Activated naive CD4-positive, alpha-beta T cell treated with anti-CD3 and anti-CD28 coated beads for 36 hours (primary cell): ENCODE data around the gene PTPRN2. TPM values are rescaled to one million over a fixed set of nuclear protein-coding genes. Genes with fewer than 3 reads are reported as not detected.
"Not testable (repeated sequence)": the region's sequence is repeated elsewhere in the genome, so short reads cannot be mapped to it uniquely, and the experiment has no call there.

ENCODE experiments used
- CTCF ChIA-PET: fragments of 350-600 bp; sonication (Branson Sonifier 250); formaldehyde crosslinking; loops from one replicate; lab custom pipeline; 2021; ENCODE audit warnings: antibody characterized with exemption; lab: Charles Lee
- DNase-seq: peaks from one replicate; pipeline ENCODE4 v3.0.0-alpha.2; 2020
- H3K27ac Mint-ChIP-seq: one replicate; pipeline ENCODE4 v1.8.0; 2021; ENCODE audit warnings: mild to moderate bottlenecking, mixed read lengths
- H3K27me3 Mint-ChIP-seq: one replicate; pipeline ENCODE4 v1.8.0; 2021; ENCODE audit warnings: low read depth, mixed read lengths
- H3K36me3 Mint-ChIP-seq: one replicate; pipeline ENCODE4 v1.8.0; 2021; ENCODE audit warnings: low read depth, mixed read lengths
- H3K4me1 Mint-ChIP-seq: one replicate; pipeline ENCODE4 v1.8.0; 2021; ENCODE audit warnings: low read depth, mixed read lengths
- H3K4me3 Mint-ChIP-seq: one replicate; pipeline ENCODE4 v1.8.0; 2021; ENCODE audit warnings: mild to moderate bottlenecking, moderate library complexity, mixed read lengths
- H3K9me3 Mint-ChIP-seq: one replicate; pipeline ENCODE4 v1.8.0; 2021; ENCODE audit warnings: mixed read lengths
- intact Hi-C: fragments of 100-400 bp; cut with micrococcal nuclease; formaldehyde crosslinking; loops from one replicate; pipeline ENCODE4 v1.15.1; 2023
- total RNA-seq, 2 experiments: library from RNA; stranded (reverse); gene quantifications; one replicate each; pipeline ENCODE4 v1.2.3, GENCODE V29; 2021

The PTPRN2 gene
- total RNA-seq, 2 experiments from 2014 or later: 0.54 to 0.62 TPM

DNA sequence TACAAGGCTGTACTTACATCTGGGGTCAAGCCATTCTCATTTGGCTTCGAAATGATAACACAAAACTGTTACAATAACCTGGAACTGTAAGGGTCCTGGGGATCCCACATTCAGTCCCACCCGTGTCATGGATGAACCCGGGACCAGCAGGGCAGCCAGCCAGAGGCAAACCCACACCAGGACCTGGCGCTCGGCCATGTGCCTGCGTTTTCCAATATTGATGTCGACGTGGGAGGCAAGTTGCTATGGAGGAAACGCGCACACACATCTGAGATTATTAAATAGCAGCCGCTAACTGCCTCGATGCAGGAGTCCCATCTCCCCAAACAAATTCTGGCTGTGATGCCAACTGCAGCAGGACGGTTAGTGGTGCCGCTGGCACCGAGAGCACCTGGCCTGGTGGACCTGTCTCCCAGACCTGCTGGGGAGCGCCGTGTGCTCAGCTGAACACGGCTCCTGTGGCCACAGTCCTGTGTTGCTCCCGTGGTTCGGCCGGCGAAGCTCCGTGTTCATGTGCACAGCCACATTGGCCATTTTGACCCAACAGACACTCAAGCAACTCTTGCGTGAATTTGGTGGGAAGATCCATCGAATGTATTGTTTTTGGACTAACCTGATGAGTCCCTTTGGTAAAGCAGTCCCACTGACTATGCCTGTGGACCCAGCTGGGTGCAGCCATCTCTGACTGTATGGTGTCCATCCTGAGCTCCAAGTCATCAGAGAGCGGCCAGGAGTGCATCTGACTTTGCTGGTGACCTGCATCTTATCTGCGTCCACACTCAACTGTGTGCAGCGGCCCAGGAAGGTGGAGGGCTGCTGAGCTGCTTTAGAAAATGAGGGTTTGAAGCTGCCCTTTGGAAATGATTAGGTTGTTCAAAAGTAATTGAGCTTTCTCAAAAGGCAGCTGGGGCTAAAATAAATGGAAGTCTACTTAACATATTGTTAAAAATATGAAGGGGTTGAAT lies 852.7 kb downstream of the PTPRN2 start:
- intact Hi-C loops: no loop called here
- H3K27me3 Mint-ChIP-seq: peaks cover 3% of the 10 kb centered on the region
- H3K9me3 Mint-ChIP-seq: no peaks in the 10 kb centered on the region
- no peaks in the 10 kb centered on the region for H3K36me3 Mint-ChIP-seq
- DNase-seq: no peak
- CTCF ChIA-PET: no interaction called here
- H3K4me3 Mint-ChIP-seq: no peak overlapping the region
- peaks cover 2% of the 10 kb centered on the region for H3K4me1 Mint-ChIP-seq
- no peak overlapping the region for H3K27ac Mint-ChIP-seq

GRCh38 chr7:157733760-157734395 lies 853.7 kb downstream of the PTPRN2 start:
- CTCF ChIA-PET, DNase-seq, H3K36me3 Mint-ChIP-seq, intact Hi-C loops, H3K4me1 Mint-ChIP-seq, H3K9me3 Mint-ChIP-seq, H3K27ac Mint-ChIP-seq, H3K4me3 Mint-ChIP-seq, H3K27me3 Mint-ChIP-seq: not testable (repeated sequence)

GRCh38 chr7:157731126-157731525 lies 856.5 kb downstream of the PTPRN2 start:
- Mint-ChIP-seq H3K27me3 (no peaks in the 10 kb centered on the region), H3K4me3 (no peak overlapping the region), H3K27ac (no peak overlapping the region), H3K4me1 (no peaks in the 10 kb centered on the region), H3K36me3 (no peaks in the 10 kb centered on the region), H3K9me3 (no peaks in the 10 kb centered on the region)
- intact Hi-C loops: no loop called here
- DNase-seq: no peak
- CTCF ChIA-PET: no interaction called here

DNA sequence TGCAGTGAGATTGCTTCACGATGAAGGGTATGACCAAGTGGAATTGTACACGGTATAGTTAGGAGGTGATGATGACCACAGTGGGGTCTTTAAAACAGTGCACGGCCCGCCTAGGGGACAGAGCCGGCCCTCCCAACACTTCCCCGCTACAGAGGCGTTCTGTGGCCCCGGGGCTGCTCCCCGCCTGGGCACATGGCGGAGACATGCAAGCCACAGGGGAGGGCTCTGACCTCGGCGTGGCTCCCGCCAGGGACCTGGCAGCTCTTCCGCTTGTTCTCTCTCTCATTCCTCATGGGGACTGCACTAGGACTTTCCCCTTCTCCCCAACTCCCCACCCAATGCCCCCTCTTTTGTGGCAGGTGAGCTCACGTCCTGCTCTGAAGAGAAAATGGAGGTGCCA lies 857.0 kb downstream of the PTPRN2 start:
- Mint-ChIP-seq H3K27me3 (no peaks in the 10 kb centered on the region), H3K4me3 (no peak overlapping the region), H3K27ac (no peak overlapping the region), H3K36me3 (no peaks in the 10 kb centered on the region), H3K9me3 (no peaks in the 10 kb centered on the region), H3K4me1 (no peaks in the 10 kb centered on the region)
- CTCF ChIA-PET: no interaction called here
- DNase-seq: no peak
- intact Hi-C loops: no loop called here

- Mint-ChIP-seq H3K27me3 (no peaks in the 10 kb centered on the region), H3K36me3 (no peaks in the 10 kb centered on the region), H3K9me3 (no peaks in the 10 kb centered on the region), H3K4me1 (no peaks in the 10 kb centered on the region), H3K4me3 (no peak overlapping the region), H3K27ac (no peak overlapping the region)
- CTCF ChIA-PET: no interaction called here
- intact Hi-C loops: no loop called here
- no peak for DNase-seq
Observed at GRCh38 chr7:157729566-157729965, 858.1 kb downstream of the PTPRN2 start.

- intact Hi-C loops: no loop called here
- H3K4me1 Mint-ChIP-seq: no peaks in the 10 kb centered on the region
- peaks cover 4% of the 10 kb centered on the region for H3K27me3 Mint-ChIP-seq
- no peaks in the 10 kb centered on the region for H3K9me3 Mint-ChIP-seq
- CTCF ChIA-PET: interaction anchor here (0.6 kb wide), 1 partner anchor 68 kb away, joined by 4 read pairs; no protein-coding TSS in a partner anchor
- no peak for DNase-seq
- no peak overlapping the region for H3K4me3 Mint-ChIP-seq
- H3K36me3 Mint-ChIP-seq: no peaks in the 10 kb centered on the region
- H3K27ac Mint-ChIP-seq: no peak overlapping the region
Observed at GRCh38 chr7:157727964-157728615, 859.5 kb downstream of the PTPRN2 start.

- intact Hi-C loops: no loop called here
- Mint-ChIP-seq H3K36me3 (no peaks in the 10 kb centered on the region), H3K4me1 (no peaks in the 10 kb centered on the region), H3K27me3 (peaks cover 4% of the 10 kb centered on the region), H3K4me3 (no peak overlapping the region), H3K27ac (no peak overlapping the region), H3K9me3 (no peaks in the 10 kb centered on the region)
- no peak for DNase-seq
- CTCF ChIA-PET: no interaction called here
Observed at GRCh38 chr7:157726764-157727163, 860.9 kb downstream of the PTPRN2 start.

DNA sequence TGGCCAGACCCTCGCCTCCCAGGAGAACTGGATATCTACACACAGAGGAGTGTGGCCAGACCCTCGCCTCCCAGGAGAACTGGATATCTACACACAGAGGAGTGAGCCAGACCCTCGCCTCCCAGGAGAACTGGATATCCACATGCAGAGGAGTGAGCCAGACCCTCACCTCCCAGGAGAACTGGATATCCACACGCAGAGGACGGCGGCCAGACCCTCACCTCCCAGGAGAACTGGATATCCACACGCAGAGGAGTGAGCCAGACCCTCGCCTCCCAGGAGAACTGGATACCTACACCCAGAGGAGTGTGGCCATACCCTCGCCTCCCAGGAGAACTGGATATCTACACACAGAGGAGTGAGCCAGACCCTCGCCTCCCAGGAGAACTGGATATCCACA lies 862.3 kb downstream of the PTPRN2 start:
- H3K27ac Mint-ChIP-seq, DNase-seq, H3K27me3 Mint-ChIP-seq, CTCF ChIA-PET, H3K4me3 Mint-ChIP-seq, H3K9me3 Mint-ChIP-seq, intact Hi-C loops, H3K4me1 Mint-ChIP-seq, H3K36me3 Mint-ChIP-seq: not testable (repeated sequence)

DNA sequence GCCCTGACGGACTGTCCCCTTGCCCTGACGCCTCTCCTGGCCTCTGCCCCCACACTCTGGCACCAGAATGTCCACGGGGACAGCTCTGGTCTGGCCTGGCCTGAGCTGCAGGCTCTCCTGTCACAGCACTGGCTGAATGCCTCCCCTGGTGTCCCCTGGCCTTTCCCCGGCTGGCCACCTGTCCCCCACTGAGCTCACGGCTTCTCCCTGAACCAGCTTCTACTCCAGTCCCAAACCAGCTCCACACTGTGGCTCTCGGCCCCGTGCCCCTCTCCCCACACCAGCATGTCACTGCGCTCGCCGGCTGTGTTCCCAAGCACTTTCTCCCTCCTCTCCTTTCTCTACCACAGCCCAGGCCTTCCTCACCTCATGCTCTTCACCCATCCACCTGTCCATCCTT lies 864.4 kb downstream of the PTPRN2 start:
- Mint-ChIP-seq H3K9me3 (no peaks in the 10 kb centered on the region), H3K36me3 (no peaks in the 10 kb centered on the region), H3K4me1 (no peaks in the 10 kb centered on the region), H3K27ac (no peak overlapping the region), H3K4me3 (no peak overlapping the region), H3K27me3 (peaks cover 4% of the 10 kb centered on the region)
- CTCF ChIA-PET: no interaction called here
- DNase-seq: no peak
- intact Hi-C loops: no loop called here

DNA sequence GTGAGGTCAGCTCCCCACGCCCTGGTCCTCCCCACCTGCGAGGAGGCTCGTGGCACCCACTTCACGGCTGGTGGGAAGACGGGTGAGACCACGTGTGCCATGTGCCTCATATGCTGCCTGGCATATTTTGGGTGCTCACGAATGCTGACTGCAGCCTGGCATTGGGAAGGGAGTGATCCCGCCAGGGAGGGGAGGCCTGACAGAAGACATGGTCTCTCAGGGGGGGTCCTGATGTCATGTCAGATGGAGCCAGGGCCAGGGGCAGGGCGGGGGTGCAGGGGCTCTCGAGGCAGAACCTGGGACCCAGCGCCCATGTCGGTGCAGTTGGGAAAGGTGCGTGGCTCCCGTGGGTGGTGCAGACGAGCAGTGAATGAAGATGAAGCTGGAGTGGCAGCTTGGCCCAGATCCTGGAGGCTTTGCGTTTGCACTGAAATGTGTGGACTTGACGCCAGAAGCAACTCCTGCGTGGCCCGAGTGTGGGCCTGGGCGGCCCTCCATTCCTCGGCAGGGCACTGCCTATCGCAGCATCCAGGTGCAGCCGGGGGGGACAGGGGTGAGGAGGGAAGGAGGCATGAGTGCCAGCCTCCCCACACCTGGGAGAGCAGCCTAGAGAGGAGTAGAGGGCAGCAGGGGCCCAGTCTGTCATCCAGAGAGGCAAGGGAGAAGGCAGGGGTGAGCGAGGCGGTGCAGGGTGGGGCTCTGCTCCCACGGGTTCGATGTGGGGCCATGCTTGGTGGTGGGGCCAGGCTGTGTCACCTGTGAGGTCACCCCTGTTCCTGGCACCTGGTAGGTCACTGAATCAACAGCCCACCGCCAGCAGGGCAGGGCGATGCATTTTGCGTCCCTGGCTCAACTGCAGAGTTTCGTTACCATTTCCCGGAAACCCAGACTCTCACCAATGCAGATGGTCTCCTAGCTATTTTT lies 865.2 kb downstream of the PTPRN2 start:
- Mint-ChIP-seq H3K9me3 (no peaks in the 10 kb centered on the region), H3K27ac (no peak overlapping the region), H3K27me3 (peaks cover 4% of the 10 kb centered on the region), H3K4me1 (no peaks in the 10 kb centered on the region), H3K36me3 (no peaks in the 10 kb centered on the region), H3K4me3 (no peak overlapping the region)
- CTCF ChIA-PET: no interaction called here
- no peak for DNase-seq
- intact Hi-C loops: no loop called here

- no peaks in the 10 kb centered on the region for H3K9me3 Mint-ChIP-seq
- no peak for DNase-seq
- peaks cover 4% of the 10 kb centered on the region for H3K27me3 Mint-ChIP-seq
- H3K4me1 Mint-ChIP-seq: no peaks in the 10 kb centered on the region
- H3K27ac Mint-ChIP-seq: no peak overlapping the region
- CTCF ChIA-PET: no interaction called here
- H3K36me3 Mint-ChIP-seq: no peaks in the 10 kb centered on the region
- intact Hi-C loops: no loop called here
- no peak overlapping the region for H3K4me3 Mint-ChIP-seq
Observed at GRCh38 chr7:157721468-157722136, 866.0 kb downstream of the PTPRN2 start.
